Measurements from ENCODE around the gene SLCO2A1.

- TF ChIP-seq CTCF (IDR thresholded peaks at IDR 0.05) (no peak), POLR2AphosphoS5 (IDR thresholded peaks at IDR 0.05) (no peak), POLR2A (IDR thresholded peaks at IDR 0.05) (no peak), EP300 (IDR thresholded peaks at IDR 0.05; ENCODE audit: low read depth) (no peak)
Measured at GRCh38 chr3:133925960-133926735, 103.6 kb downstream of the SLCO2A1 start.
